K562 (cell line): ENCODE measurements around the gene WASL. TPM values are rescaled to one million over a fixed set of nuclear protein-coding genes. Genes with fewer than 3 reads are reported as not detected.

Source experiments
- ADNP ChIP-seq: fragments of 200-800 bp; sonication (Bioruptor generic); IDR thresholded peaks from 2 replicates; pipeline ENCODE4 v1.6.1; 2016; ENCODE audit warnings: missing genetic modification characterization, missing compliant biosample characterization
- ARID2 ChIP-seq: fragments of 450-650 bp; IDR thresholded peaks from 2 replicates; pipeline ENCODE4 v1.6.1; 2017; ENCODE audit warnings: antibody characterized with exemption, mild to moderate bottlenecking
- ATF3 ChIP-seq, 2 experiments: fragments of 450-650 bp in 1 of 2; sonication (generic) in 1 of 2; formaldehyde crosslinking in 1 of 2; IDR thresholded peaks in 1 of 2; conservative IDR thresholded peaks in 1 of 2; 2 replicates each; pipeline versions ENCODE4 v1.6.1 to v1.8.1; 2016 to 2023; ENCODE audit warnings: mild to moderate bottlenecking in 2 of 2, moderate library complexity in 2 of 2, inconsistent platforms in 1 of 2, missing genetic modification reagents in 1 of 2
- ATF7 ChIP-seq: fragments of 450-650 bp; IDR thresholded peaks from 2 replicates; pipeline ENCODE4 v1.7.1; 2014; ENCODE audit warnings: mild to moderate bottlenecking, moderate library complexity
- CTCF ChIP-seq, 3 experiments: IDR thresholded peaks in 2 of 3; conservative IDR thresholded peaks in 1 of 3; 2 replicates each; pipeline ENCODE4 v1.5.1; 2011 to 2012; ENCODE audit warnings: low read length in 3 of 3, mild to moderate bottlenecking in 3 of 3, control low read depth in 2 of 3, improper control_type of control experiment in 1 of 3, inconsistent platforms in 1 of 3, low read depth in 1 of 3, mixed read lengths in 1 of 3, moderate library complexity in 1 of 3; ENCODE audit not compliant: insufficient read depth in 2 of 3
- DNMT1 ChIP-seq: fragments of 450-650 bp; IDR thresholded peaks from 2 replicates; pipeline ENCODE4 v1.6.1; 2016; ENCODE audit warnings: antibody characterized with exemption, mild to moderate bottlenecking
- GABPA ChIP-seq: fragments of 200-800 bp; sonication (Bioruptor generic); conservative IDR thresholded peaks from 2 replicates; pipeline ENCODE4 v1.6.1; 2016; ENCODE audit warnings: low read depth, missing genetic modification characterization, missing compliant biosample characterization
- HMBOX1 ChIP-seq: sonication (generic); IDR thresholded peaks from 2 replicates; pipeline ENCODE4 v1.6.1; 2016
- JUND ChIP-seq, 2 experiments: IDR thresholded peaks; 2 replicates in 1 of 2; 3 replicates in 1 of 2; pipeline ENCODE4 v1.6.1; 2011; ENCODE audit warnings: borderline replicate concordance in 2 of 2, low read depth in 2 of 2, low read length in 2 of 2, improper control_type of control experiment in 1 of 2, missing biosample characterization in 1 of 2, missing genetic modification characterization in 1 of 2, missing genetic modification reagents in 1 of 2
- KDM2B ChIP-seq: fragments of 250-450 bp; sonication (Bioruptor Pico); IDR thresholded peaks from 2 replicates; pipeline ENCODE4 v1.8.0; 2021; ENCODE audit warnings: mild to moderate bottlenecking, moderate library complexity
- SAP30 ChIP-seq: fragments of 200-600 bp; sonication (generic); IDR thresholded peaks from 2 replicates; pipeline ENCODE4 v1.6.1; 2012; ENCODE audit warnings: borderline replicate concordance, low read depth, mild to moderate bottlenecking, moderate library complexity, low read length, control low read depth, inconsistent platforms; ENCODE audit not compliant: insufficient read depth, poor library complexity, severe bottlenecking
- SIN3B ChIP-seq: fragments of 450-650 bp; IDR thresholded peaks from 2 replicates; pipeline ENCODE4 v1.6.1; 2017; ENCODE audit warnings: low read depth, mild to moderate bottlenecking, moderate library complexity
- SMAD2 ChIP-seq: fragments of 150-350 bp; IDR thresholded peaks from 2 replicates; pipeline ENCODE4 v1.6.1; 2014; ENCODE audit warnings: low read depth, mild to moderate bottlenecking, low read length
- TBP ChIP-seq: optimal IDR thresholded peaks from 2 replicates; pipeline ENCODE3; 2011; ENCODE audit warnings: low read depth, low read length, improper control_type of control experiment
- TFAM ChIP-seq: fragments of 250-450 bp; sonication (Bioruptor Pico); conservative IDR thresholded peaks from 2 replicates; pipeline ENCODE4 v1.5.0; 2021; ENCODE audit warnings: mild to moderate bottlenecking, moderate library complexity
- polyA plus RNA-seq, 8 experiments: library from polyadenylated mRNA; depleted of rRNA in 4 of 8; stranded (reverse) in 5 of 8; unstranded in 3 of 8; fragments of >200 nt; fragmentation: Nextera tagmentation in 2 of 8; fragmentation: Illumina TruSeq in 1 of 8; extraction: Ambion mirVana in 2 of 8; extraction: Trizol in 1 of 8; gene quantifications; 2 replicates each; pipeline versions ENCODE4 v1.2.1 to v1.2.3, GENCODE V29; 2011 to 2014; ENCODE audit warnings: inconsistent platforms in 1 of 8, missing spikeins in 1 of 8
- total RNA-seq, 7 experiments: library from RNA; depleted of rRNA in 6 of 7; stranded (reverse); fragments of >200 nt in 6 of 7; fragmentation: Illumina TruSeq in 2 of 7; extraction: Trizol in 2 of 7; gene quantifications; 2 replicates each; pipeline versions ENCODE4 v1.2.1 to v1.2.3, GENCODE V29; 2011 to 2021; ENCODE audit warnings: low replicate concordance in 1 of 7

The WASL gene
- total and polyA plus RNA-seq, 9 of the 15 experiments (the other 6 are each of a cell fraction or from before 2014, with no cell fraction given): 3.2 to 13.9 (median 8.3) TPM

GRCh38 chr7:123649964-123650363 is 98.8 kb downstream of the WASL start (continued):
- TF ChIP-seq ATF3 (IDR thresholded peaks at IDR 0.05) (0 out of 2 replicates have a peak, but pooled peaks have one; percentile 44), ATF3 (CRISPR knock-in tag; conservative IDR thresholded peaks at IDR 0.05) (no peak), SIN3B (no peak), DNMT1 (no peak), SAP30 (no peak), GABPA (tag) (peak; percentile 30; the same call in 1 of the 2 replicates), ADNP (tag) (no peak), TBP (no peak), ARID2 (no peak), ATF7 (no peak), HMBOX1 (no peak), KDM2B (CRISPR knock-in tag) (no peak), TFAM (CRISPR knock-in tag) (no peak), CTCF (IDR thresholded peaks at IDR 0.05 in 2 of 3, conservative IDR thresholded peaks at IDR 0.05 in 1 of 3; ENCODE audit: insufficient read depth in 2 of 3, low read depth in 1 of 3, low read length in 3 of 3) (no peak), JUND (IDR thresholded peaks at IDR 0.05; ENCODE audit: borderline replicate concordance, low read depth, low read length) (peak; percentile 68), JUND (tag; IDR thresholded peaks at IDR 0.05; ENCODE audit: borderline replicate concordance, low read depth, low read length) (peak; percentile 55; the same call in 1 of the 3 replicates), SMAD2 (no peak)
